Tibial artery (tissue), 4 donors: ENCODE measurements around the gene GLT1D1.

Experiments used
- DNase-seq, 2 donors: peaks; one replicate each; pipeline ENCODE4 v3.0.0-alpha.2; 2019
- H3K27ac ChIP-seq, 2 donors: fragments of 200-600 bp; sonication (generic) in 1 of 2; 1 replicate in 1 of 2; 2 replicates in 1 of 2; pipeline ENCODE4 v1.5.1; 2018 to 2019; ENCODE audit warnings: mild to moderate bottlenecking in 1 of 2
- H3K27me3 ChIP-seq, 2 donors: fragments of 200-600 bp; sonication (generic) in 1 of 2; one replicate each; pipeline versions ENCODE4 v1.5.1 to v1.6.0; 2016 to 2019
- H3K36me3 ChIP-seq, 3 donors: fragments of 200-600 bp; sonication (generic) in 2 of 3; one replicate each; pipeline ENCODE4 v1.5.1; 2016 to 2019; ENCODE audit warnings: mild to moderate bottlenecking in 2 of 3
- H3K4me1 ChIP-seq, 4 donors: fragments of 200-600 bp; sonication (generic) in 2 of 4; 1 replicate in 3 of 4; 2 replicates in 1 of 4; pipeline ENCODE4 v1.5.1; 2016 to 2019
- H3K4me3 ChIP-seq, 2 donors: fragments of 200-600 bp; sonication (generic) in 1 of 2; 1 replicate in 1 of 2; 2 replicates in 1 of 2; pipeline ENCODE4 v1.5.1; 2018 to 2019; ENCODE audit warnings: mild to moderate bottlenecking in 2 of 2
- H3K9me3 ChIP-seq, 3 donors: fragments of 200-600 bp; sonication (generic) in 1 of 3; one replicate each; pipeline ENCODE4 v1.5.1; 2016 to 2019
- intact Hi-C: fragments of 100-400 bp; cut with DNase I; formaldehyde crosslinking; loops from one replicate; pipeline ENCODE4 v1.15.0; 2023; ENCODE audit warnings: low total_unique reads
- TF ChIP-seq, protein P1 (sequence below), 2 experiments: fragments of 200-600 bp in 1 of 2; fragments of 450-650 bp in 1 of 2; IDR thresholded peaks; one replicate each; pipeline ENCODE4 v1.5.1; 2017 to 2019; ENCODE audit warnings: antibody characterized with exemption in 2 of 2, mild to moderate bottlenecking in 1 of 2, moderate library complexity in 1 of 2

The GLT1D1 gene

DNA sequence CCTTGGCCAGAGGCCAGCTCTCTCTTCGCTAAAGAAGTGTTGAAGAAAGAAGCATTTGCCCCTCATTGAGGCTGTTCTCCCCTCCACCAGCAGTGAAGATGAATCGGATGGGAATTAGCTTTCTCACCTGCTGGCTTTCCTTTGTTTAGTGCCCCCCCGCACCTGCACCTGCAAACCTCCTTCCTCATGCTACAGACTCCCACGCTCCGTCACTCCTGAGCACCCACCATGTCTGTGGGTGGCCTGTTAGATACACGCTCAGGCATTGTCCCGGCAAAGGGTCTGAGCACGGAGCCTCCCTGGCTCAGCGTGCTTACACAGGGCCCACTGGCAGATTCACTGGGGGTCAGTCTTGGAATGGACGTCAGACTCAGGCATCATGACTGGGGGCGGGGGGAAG, 121.6 kb downstream of the GLT1D1 start:
- H3K4me3 ChIP-seq: no peak overlapping the region
- no peaks in the 10 kb centered on the region for H3K4me1 ChIP-seq
- no peaks in the 10 kb centered on the region for H3K36me3 ChIP-seq
- TF ChIP-seq, protein P1, sequence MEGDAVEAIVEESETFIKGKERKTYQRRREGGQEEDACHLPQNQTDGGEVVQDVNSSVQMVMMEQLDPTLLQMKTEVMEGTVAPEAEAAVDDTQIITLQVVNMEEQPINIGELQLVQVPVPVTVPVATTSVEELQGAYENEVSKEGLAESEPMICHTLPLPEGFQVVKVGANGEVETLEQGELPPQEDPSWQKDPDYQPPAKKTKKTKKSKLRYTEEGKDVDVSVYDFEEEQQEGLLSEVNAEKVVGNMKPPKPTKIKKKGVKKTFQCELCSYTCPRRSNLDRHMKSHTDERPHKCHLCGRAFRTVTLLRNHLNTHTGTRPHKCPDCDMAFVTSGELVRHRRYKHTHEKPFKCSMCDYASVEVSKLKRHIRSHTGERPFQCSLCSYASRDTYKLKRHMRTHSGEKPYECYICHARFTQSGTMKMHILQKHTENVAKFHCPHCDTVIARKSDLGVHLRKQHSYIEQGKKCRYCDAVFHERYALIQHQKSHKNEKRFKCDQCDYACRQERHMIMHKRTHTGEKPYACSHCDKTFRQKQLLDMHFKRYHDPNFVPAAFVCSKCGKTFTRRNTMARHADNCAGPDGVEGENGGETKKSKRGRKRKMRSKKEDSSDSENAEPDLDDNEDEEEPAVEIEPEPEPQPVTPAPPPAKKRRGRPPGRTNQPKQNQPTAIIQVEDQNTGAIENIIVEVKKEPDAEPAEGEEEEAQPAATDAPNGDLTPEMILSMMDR (IDR thresholded peaks at IDR 0.05): no peak
- H3K27ac ChIP-seq: no peak overlapping the region
- no peaks in the 10 kb centered on the region for H3K9me3 ChIP-seq
- H3K27me3 ChIP-seq: peaks cover 0 to 59% of the 10 kb centered on the region in 2 donors
- intact Hi-C loops: no loop called here
- no peak for DNase-seq

DNA sequence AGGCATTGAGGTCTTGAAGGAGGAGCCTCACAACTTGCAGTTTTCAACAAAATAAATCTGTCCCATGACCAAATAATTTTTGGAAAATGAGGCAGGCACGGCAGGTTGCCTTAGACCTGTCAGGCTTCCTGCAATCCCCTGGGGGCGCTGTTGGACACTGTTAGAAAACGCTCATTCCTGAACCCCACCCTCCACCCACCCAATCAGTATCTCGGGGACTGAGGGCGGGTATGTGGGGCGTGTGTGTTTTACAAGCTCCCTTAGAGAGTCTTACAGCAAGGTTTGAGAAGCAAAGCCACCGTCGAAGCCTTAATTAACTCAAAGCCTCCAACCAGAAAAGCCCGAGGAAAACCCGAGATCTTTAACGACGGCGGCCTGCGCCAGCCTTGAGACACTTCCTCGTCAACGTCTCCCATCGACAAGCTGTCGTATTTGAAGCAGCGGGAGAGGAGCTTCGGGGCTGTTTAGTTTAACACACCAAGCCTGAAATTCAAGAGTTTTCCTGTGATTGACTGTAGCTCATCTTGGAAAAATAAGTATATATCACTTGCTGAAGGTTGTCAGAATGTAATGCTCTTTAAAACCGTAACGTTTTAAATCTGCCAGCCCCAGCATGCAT, 123.0 kb downstream of the GLT1D1 start:
- intact Hi-C loops: no loop called here
- Histone ChIP-seq H3K27ac (no peak overlapping the region), H3K4me1 (no peaks in the 10 kb centered on the region), H3K27me3 (peaks cover 0 to 59% of the 10 kb centered on the region in 2 donors), H3K36me3 (no peaks in the 10 kb centered on the region), H3K4me3 (no peak overlapping the region), H3K9me3 (no peaks in the 10 kb centered on the region)
- TF ChIP-seq, protein P1 (IDR thresholded peaks at IDR 0.05): no peak
- no peak for DNase-seq

DNA sequence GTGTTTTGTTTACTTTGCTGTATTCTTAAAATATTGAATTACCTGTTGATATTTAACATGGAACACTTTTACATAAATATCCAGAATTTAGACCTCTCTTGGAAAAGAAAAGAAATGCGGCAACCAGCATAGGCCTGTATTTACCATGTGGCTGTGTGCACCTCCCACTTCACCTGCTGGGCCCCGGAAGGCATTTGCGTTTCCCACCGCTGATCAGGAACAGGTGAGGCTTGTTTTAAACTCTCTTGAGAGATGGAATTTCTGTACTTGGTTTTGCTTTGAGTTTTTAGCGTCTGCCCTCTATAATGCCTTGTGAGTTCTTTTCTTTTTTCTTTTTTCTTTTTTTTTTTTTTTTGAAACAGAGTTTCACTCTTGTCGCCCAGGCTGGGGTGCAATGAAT, 124.2 kb downstream of the GLT1D1 start:
- Histone ChIP-seq H3K27ac (no peak overlapping the region), H3K4me3 (no peak overlapping the region), H3K9me3 (no peaks in the 10 kb centered on the region), H3K27me3 (peaks cover 0 to 57% of the 10 kb centered on the region in 2 donors), H3K36me3 (no peaks in the 10 kb centered on the region), H3K4me1 (no peaks in the 10 kb centered on the region)
- no peak for DNase-seq
- TF ChIP-seq, protein P1 (IDR thresholded peaks at IDR 0.05): no peak
- intact Hi-C loops: no loop called here

DNA sequence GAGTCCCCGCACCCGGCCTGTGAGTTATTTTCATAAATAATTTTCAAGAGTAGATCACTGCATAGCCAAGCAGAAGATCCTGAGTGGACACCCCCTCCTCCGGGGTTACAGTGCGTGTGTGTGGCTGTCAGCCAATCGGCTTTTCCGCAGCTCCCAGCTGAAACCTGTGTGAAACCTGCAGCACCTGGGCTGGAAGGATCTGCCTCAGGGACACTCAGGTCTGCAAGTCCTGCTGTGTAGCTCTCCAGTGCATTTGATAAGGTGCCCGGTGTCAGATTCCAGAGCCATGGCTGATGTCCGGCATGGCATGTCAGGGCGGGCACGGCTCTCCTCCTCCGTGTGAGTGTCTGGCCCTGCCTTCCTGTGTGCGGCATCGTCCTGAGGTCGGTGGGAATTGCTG, 124.8 kb downstream of the GLT1D1 start:
- no peaks in the 10 kb centered on the region for H3K36me3 ChIP-seq
- intact Hi-C loops: no loop called here
- no peaks in the 10 kb centered on the region for H3K4me1 ChIP-seq
- H3K4me3 ChIP-seq: no peak overlapping the region
- no peaks in the 10 kb centered on the region for H3K9me3 ChIP-seq
- TF ChIP-seq, protein P1 (IDR thresholded peaks at IDR 0.05): no peak
- peaks cover 0 to 53% of the 10 kb centered on the region in 2 donors for H3K27me3 ChIP-seq
- DNase-seq: no peak
- H3K27ac ChIP-seq: no peak overlapping the region

DNA sequence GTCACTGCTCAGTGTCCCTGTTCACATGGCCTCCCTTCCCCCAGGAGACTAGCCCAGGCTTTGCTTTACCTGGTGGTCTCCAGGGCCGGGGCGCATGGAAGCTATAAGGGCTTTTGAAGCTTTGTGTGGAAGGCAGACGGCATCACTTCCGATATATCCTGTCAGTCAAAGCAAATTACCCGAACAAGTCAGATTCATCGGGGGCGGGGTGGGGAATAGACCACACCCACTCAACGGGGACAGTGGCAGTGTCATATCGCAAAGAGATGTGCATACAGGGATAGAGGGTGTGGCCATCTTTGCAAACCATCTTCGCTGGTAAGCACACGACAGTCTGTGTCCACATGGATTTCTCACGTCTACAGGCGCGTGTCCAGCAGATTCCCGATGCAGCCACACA, 127.3 kb downstream of the GLT1D1 start:
- Histone ChIP-seq H3K36me3 (no peaks in the 10 kb centered on the region), H3K4me3 (no peak overlapping the region), H3K27ac (no peak overlapping the region), H3K4me1 (no peaks in the 10 kb centered on the region), H3K9me3 (no peaks in the 10 kb centered on the region), H3K27me3 (peaks cover 0 to 36% of the 10 kb centered on the region in 2 donors)
- DNase-seq: no peak
- intact Hi-C loops: no loop called here
- TF ChIP-seq, protein P1 (IDR thresholded peaks at IDR 0.05): no peak
